ENCODE results near the gene ADCY3. TPM values are rescaled to one million over a fixed set of nuclear protein-coding genes. Genes with fewer than 3 reads are reported as not detected.

ADCY3 gene
- total RNA-seq, 1 experiment from 2014 or later = 71.1 TPM

GRCh38 chr2:24820598-24821432 lies 99.2 kb downstream of the ADCY3 start:
- H3K9me3 ChIP-seq (ENCODE audit: control insufficient read depth in 1 of 2, insufficient read depth in 1 of 2, low read depth in 1 of 2, low read length in 2 of 2) = no peaks in the 10 kb centered on the region
- H3K36me3 ChIP-seq (ENCODE audit: control insufficient read depth in 1 of 2, insufficient read depth in 2 of 2, low read length in 2 of 2) = peaks cover 30 to 60% of the 10 kb centered on the region in 2 experiments
- 0 out of 2 replicates have a peak, but pooled peaks cover 2% of the 10 kb centered on the region for H3K79me2 ChIP-seq (ENCODE audit: insufficient read depth, low read length)
- no peaks in the 10 kb centered on the region for H3K9me2 ChIP-seq (ENCODE audit: insufficient read depth)
- no peaks in the 10 kb centered on the region for H4K20me1 ChIP-seq (ENCODE audit: insufficient read depth)
- BruUV-seq (replicated peaks) = no TSS peak
- ATAC-seq (no peak; the same call in 1 of the 2 replicates), DNase-seq (ENCODE audit: low read depth, low spot score) (no peak)
- TF ChIP-seq FOSL1 (IDR thresholded peaks at IDR 0.05; ENCODE audit: low read depth) = no peak
- TF ChIP-seq SRF (IDR thresholded peaks at IDR 0.05; ENCODE audit: low read depth) = no peak
- CTCF ChIA-PET = no interaction called here
- RAD21 ChIA-PET (ENCODE audit: low non-redundant PET in 1 of 2, low total read pairs in 2 of 2, uncharacterized antibody in 2 of 2, unreplicated experiment in 2 of 2) = interaction anchor here in 1 of 2 experiments (1.1 kb wide), 1 partner anchor 399 kb away, joined by 3 read pairs; no protein-coding TSS in a partner anchor
- no peaks in the 10 kb centered on the region for H3K4me1 ChIP-seq (ENCODE audit: control insufficient read depth in 1 of 2, insufficient read depth in 2 of 2, low read length in 2 of 2)
- no peak overlapping the region for H2AFZ ChIP-seq (ENCODE audit: low read depth, low read length, poor library complexity, severe bottlenecking)
- intact Hi-C loops (cut with micrococcal nuclease) = no loop called here
- no peak overlapping the region for H3K4me2 ChIP-seq (ENCODE audit: low read length)
- H3K27ac ChIP-seq (ENCODE audit: low read depth, low read length) = no peak overlapping the region; the same call in 1 of the 2 replicates
- POLR2A ChIA-PET = no interaction called here
- H3K27me3 ChIP-seq (ENCODE audit: insufficient read depth, low read length) = no peaks in the 10 kb centered on the region
- no peak overlapping the region for H3K9ac ChIP-seq (ENCODE audit: low read length)
- H3K4me3 ChIP-seq (replicated peaks in 1 of 2; ENCODE audit: low read depth in 1 of 2, low read length in 2 of 2) = no peak overlapping the region

GRCh38 chr2:24820175-24820513 lies 99.9 kb downstream of the ADCY3 start:
- H3K9ac ChIP-seq (ENCODE audit: low read length) = no peak overlapping the region
- no peaks in the 10 kb centered on the region for H3K9me2 ChIP-seq (ENCODE audit: insufficient read depth)
- ATAC-seq = peak; percentile 10; the same call in 1 of the 2 replicates
- peaks cover 32 to 66% of the 10 kb centered on the region in 2 experiments for H3K36me3 ChIP-seq (ENCODE audit: control insufficient read depth in 1 of 2, insufficient read depth in 2 of 2, low read length in 2 of 2)
- no peak overlapping the region; the same call in 1 of the 2 replicates for H3K27ac ChIP-seq (ENCODE audit: low read depth, low read length)
- DNase-seq (ENCODE audit: low read depth, low spot score) = no peak
- no peaks in the 10 kb centered on the region for H3K9me3 ChIP-seq (ENCODE audit: control insufficient read depth in 1 of 2, insufficient read depth in 1 of 2, low read depth in 1 of 2, low read length in 2 of 2)
- CTCF ChIA-PET = no interaction called here
- no peak overlapping the region for H2AFZ ChIP-seq (ENCODE audit: low read depth, low read length, poor library complexity, severe bottlenecking)
- H3K4me1 ChIP-seq (ENCODE audit: control insufficient read depth in 1 of 2, insufficient read depth in 2 of 2, low read length in 2 of 2) = no peaks in the 10 kb centered on the region
- no peak overlapping the region for H3K4me3 ChIP-seq (replicated peaks in 1 of 2; ENCODE audit: low read depth in 1 of 2, low read length in 2 of 2)
- RAD21 ChIA-PET (ENCODE audit: low non-redundant PET in 1 of 2, low total read pairs in 2 of 2, uncharacterized antibody in 2 of 2, unreplicated experiment in 2 of 2) = no interaction called here
- intact Hi-C loops (cut with micrococcal nuclease) = no loop called here
- peaks cover 7% of the 10 kb centered on the region; the same call in 1 of the 2 replicates for H3K79me2 ChIP-seq (ENCODE audit: insufficient read depth, low read length)
- POLR2A ChIA-PET = no interaction called here
- H3K4me2 ChIP-seq (ENCODE audit: low read length) = no peak overlapping the region
- TF ChIP-seq ATF3 (IDR thresholded peaks at IDR 0.05) = no peak
- TF ChIP-seq CBX3 (IDR thresholded peaks at IDR 0.05; ENCODE audit: low read depth) = no peak
- no peak for TF ChIP-seq JUND (IDR thresholded peaks at IDR 0.05)
- no peak for TF ChIP-seq EZH2 (IDR thresholded peaks at IDR 0.05)
- no peak for TF ChIP-seq ZFX (IDR thresholded peaks at IDR 0.05)
- BruUV-seq (replicated peaks) = no TSS peak
- no peaks in the 10 kb centered on the region for H4K20me1 ChIP-seq (ENCODE audit: insufficient read depth)
- no peaks in the 10 kb centered on the region for H3K27me3 ChIP-seq (ENCODE audit: insufficient read depth, low read length)

All from HCT116 (cell line).